ENCODE results near the gene SYNM.

Gene SYNM

GRCh38 chr15:99155961-99156443 lies 51.1 kb downstream of the SYNM start:
- Histone ChIP-seq H3K36me3 (no peaks in the 10 kb centered on the region), H3K27me3 (no peaks in the 10 kb centered on the region), H3K4me3 (ENCODE audit: low read depth in 1 of 2, low read length in 1 of 2) (no peak overlapping the region), H3K9me3 (no peaks in the 10 kb centered on the region), H3K4me1 (ENCODE audit: control insufficient read depth in 1 of 2, insufficient read depth in 1 of 2, low read depth in 1 of 2, low read length in 1 of 2) (no peaks in the 10 kb centered on the region), H3K27ac (no peak overlapping the region)
- TF ChIP-seq CTCF (IDR thresholded peaks at IDR 0.05): no peak

- no peak for TF ChIP-seq CTCF (IDR thresholded peaks at IDR 0.05)
Observed at GRCh38 chr15:99157456-99157855, 52.6 kb downstream of the SYNM start.

GRCh38 chr15:99158626-99159412 lies 53.9 kb downstream of the SYNM start:
- H3K4me3 ChIP-seq (ENCODE audit: low read depth in 1 of 2, low read length in 1 of 2): no peak overlapping the region

More at GRCh38 chr15:99157456-99157855, 52.6 kb downstream of the SYNM start:
- Histone ChIP-seq H3K27me3 (no peaks in the 10 kb centered on the region), H3K4me1 (ENCODE audit: control insufficient read depth in 1 of 2, insufficient read depth in 1 of 2, low read depth in 1 of 2, low read length in 1 of 2) (no peaks in the 10 kb centered on the region), H3K27ac (no peak overlapping the region), H3K9me3 (no peaks in the 10 kb centered on the region), H3K36me3 (no peaks in the 10 kb centered on the region), H3K4me3 (ENCODE audit: low read depth in 1 of 2, low read length in 1 of 2) (no peak overlapping the region)

DNA sequence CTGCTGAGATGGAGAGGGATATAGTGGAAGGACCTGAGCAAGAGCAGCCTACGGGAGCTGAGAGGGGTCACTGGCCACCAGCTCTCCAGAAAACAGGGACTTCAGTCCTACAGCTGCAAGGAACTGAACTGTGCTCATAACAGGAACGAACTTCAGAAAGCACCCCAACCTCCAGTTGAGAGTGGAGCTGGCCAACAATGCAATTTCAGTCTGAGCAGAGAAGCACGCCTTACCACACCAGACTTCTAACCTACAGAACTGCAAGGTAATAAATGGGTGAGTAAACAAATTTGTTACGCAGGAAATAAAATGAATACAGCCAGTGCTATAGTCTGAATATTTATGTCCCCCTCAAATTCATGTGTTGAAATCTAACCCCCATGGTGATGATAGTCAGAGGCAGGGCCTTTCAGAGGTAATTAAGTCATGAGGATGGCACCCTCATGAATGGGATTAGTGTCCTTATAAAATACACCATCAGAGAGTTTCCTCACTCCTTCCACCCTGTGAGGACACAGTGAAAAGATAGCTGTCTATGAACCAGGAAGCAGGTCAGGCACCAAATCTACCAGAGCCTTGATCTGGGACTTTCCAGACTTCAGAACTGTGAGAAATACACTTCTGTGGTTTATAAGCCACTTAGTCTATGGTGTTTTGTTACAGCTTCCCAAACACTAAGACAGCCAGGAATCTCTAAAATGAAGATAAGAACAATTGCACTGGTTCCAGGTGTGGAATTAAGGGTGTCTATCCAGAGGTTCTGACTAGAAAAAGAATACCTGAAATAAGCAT lies 58.6 kb downstream of the SYNM start:
- no peak for TF ChIP-seq CTCF (IDR thresholded peaks at IDR 0.05)
- Histone ChIP-seq H3K9me3 (no peaks in the 10 kb centered on the region), H3K27ac (no peak overlapping the region), H3K4me1 (ENCODE audit: control insufficient read depth in 1 of 2, insufficient read depth in 1 of 2, low read depth in 1 of 2, low read length in 1 of 2) (no peaks in the 10 kb centered on the region), H3K4me3 (ENCODE audit: low read depth in 1 of 2, low read length in 1 of 2) (no peak overlapping the region), H3K36me3 (no peaks in the 10 kb centered on the region), H3K27me3 (no peaks in the 10 kb centered on the region)

More at GRCh38 chr15:99158626-99159412, 53.9 kb downstream of the SYNM start:
- Histone ChIP-seq H3K9me3 (no peaks in the 10 kb centered on the region), H3K36me3 (no peaks in the 10 kb centered on the region), H3K4me1 (ENCODE audit: control insufficient read depth in 1 of 2, insufficient read depth in 1 of 2, low read depth in 1 of 2, low read length in 1 of 2) (no peaks in the 10 kb centered on the region), H3K27me3 (no peaks in the 10 kb centered on the region), H3K27ac (no peak overlapping the region)
- TF ChIP-seq CTCF (IDR thresholded peaks at IDR 0.05): no peak

- Histone ChIP-seq H3K36me3 (no peaks in the 10 kb centered on the region), H3K9me3 (no peaks in the 10 kb centered on the region), H3K4me1 (ENCODE audit: control insufficient read depth in 1 of 2, insufficient read depth in 1 of 2, low read depth in 1 of 2, low read length in 1 of 2) (no peaks in the 10 kb centered on the region), H3K27ac (no peak overlapping the region), H3K27me3 (no peaks in the 10 kb centered on the region), H3K4me3 (ENCODE audit: low read depth in 1 of 2, low read length in 1 of 2) (no peak overlapping the region)
- no peak for TF ChIP-seq CTCF (IDR thresholded peaks at IDR 0.05)
Observed at GRCh38 chr15:99164119-99164518, 59.2 kb downstream of the SYNM start.
